Neural cell (in vitro differentiated cells): ENCODE results near the gene PGRMC2.

Source experiments
- EP300 ChIP-seq: fragments of 450-650 bp; conservative IDR thresholded peaks from 2 replicates; pipeline ENCODE4 v1.6.1; 2014; ENCODE audit warnings: antibody characterized with exemption, mild to moderate bottlenecking, moderate library complexity; ENCODE audit not compliant: poor library complexity, severe bottlenecking
- POLR2AphosphoS5 ChIP-seq: IDR thresholded peaks from 2 replicates; pipeline ENCODE4 v1.6.1; 2012
- TF ChIP-seq, protein P1 (sequence below): fragments of 450-650 bp; IDR thresholded peaks from 2 replicates; pipeline ENCODE4 v1.5.1; 2014; ENCODE audit warnings: antibody characterized with exemption, mild to moderate bottlenecking, moderate library complexity; ENCODE audit not compliant: poor library complexity, severe bottlenecking
- TF ChIP-seq, protein P2 (sequence below): IDR thresholded peaks from 2 replicates; pipeline ENCODE4 v1.6.1; 2012; ENCODE audit warnings: borderline replicate concordance

- TF ChIP-seq, protein P1, sequence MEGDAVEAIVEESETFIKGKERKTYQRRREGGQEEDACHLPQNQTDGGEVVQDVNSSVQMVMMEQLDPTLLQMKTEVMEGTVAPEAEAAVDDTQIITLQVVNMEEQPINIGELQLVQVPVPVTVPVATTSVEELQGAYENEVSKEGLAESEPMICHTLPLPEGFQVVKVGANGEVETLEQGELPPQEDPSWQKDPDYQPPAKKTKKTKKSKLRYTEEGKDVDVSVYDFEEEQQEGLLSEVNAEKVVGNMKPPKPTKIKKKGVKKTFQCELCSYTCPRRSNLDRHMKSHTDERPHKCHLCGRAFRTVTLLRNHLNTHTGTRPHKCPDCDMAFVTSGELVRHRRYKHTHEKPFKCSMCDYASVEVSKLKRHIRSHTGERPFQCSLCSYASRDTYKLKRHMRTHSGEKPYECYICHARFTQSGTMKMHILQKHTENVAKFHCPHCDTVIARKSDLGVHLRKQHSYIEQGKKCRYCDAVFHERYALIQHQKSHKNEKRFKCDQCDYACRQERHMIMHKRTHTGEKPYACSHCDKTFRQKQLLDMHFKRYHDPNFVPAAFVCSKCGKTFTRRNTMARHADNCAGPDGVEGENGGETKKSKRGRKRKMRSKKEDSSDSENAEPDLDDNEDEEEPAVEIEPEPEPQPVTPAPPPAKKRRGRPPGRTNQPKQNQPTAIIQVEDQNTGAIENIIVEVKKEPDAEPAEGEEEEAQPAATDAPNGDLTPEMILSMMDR: no peak
- TF ChIP-seq POLR2AphosphoS5: peak; percentile 92
- no peak for TF ChIP-seq EP300
- TF ChIP-seq, protein P2, sequence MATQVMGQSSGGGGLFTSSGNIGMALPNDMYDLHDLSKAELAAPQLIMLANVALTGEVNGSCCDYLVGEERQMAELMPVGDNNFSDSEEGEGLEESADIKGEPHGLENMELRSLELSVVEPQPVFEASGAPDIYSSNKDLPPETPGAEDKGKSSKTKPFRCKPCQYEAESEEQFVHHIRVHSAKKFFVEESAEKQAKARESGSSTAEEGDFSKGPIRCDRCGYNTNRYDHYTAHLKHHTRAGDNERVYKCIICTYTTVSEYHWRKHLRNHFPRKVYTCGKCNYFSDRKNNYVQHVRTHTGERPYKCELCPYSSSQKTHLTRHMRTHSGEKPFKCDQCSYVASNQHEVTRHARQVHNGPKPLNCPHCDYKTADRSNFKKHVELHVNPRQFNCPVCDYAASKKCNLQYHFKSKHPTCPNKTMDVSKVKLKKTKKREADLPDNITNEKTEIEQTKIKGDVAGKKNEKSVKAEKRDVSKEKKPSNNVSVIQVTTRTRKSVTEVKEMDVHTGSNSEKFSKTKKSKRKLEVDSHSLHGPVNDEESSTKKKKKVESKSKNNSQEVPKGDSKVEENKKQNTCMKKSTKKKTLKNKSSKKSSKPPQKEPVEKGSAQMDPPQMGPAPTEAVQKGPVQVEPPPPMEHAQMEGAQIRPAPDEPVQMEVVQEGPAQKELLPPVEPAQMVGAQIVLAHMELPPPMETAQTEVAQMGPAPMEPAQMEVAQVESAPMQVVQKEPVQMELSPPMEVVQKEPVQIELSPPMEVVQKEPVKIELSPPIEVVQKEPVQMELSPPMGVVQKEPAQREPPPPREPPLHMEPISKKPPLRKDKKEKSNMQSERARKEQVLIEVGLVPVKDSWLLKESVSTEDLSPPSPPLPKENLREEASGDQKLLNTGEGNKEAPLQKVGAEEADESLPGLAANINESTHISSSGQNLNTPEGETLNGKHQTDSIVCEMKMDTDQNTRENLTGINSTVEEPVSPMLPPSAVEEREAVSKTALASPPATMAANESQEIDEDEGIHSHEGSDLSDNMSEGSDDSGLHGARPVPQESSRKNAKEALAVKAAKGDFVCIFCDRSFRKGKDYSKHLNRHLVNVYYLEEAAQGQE: no peak
Observed at GRCh38 chr4:128287141-128287870, at the start of gene PGRMC2.
